HG03565 (cell line): ENCODE data around the gene METTL8.

Source experiments
- ATAC-seq: cut with Tn5 transposase; IDR thresholded peaks from one replicate; pipeline ENCODE4 v1.9.1; 2021; ENCODE audit warnings: mild to moderate bottlenecking, moderate library complexity; ENCODE audit not compliant: unreplicated experiment

METTL8 gene

GRCh38 chr2:171267855-171268629 is 165.7 kb downstream of the METTL8 start:
- ATAC-seq = no peak
